ENCODE results near the gene UNC5B. TPM values are rescaled to one million over a fixed set of nuclear protein-coding genes. Genes with fewer than 3 reads are reported as not detected.

Gene UNC5B
- total and polyA plus RNA-seq, 7 donors, result 1.4 to 12.7 (median 1.8) TPM

- intact Hi-C loops (cut with DNase I), result loop anchor here (5.0 kb wide), 1 partner anchor 340 kb away; no protein-coding TSS in a partner anchor
- Histone ChIP-seq H3K9me3 (no peaks in the 10 kb centered on the region), H3K27ac (no peak overlapping the region), H3K4me1 (peaks cover 2 to 52% (median 33%) of the 10 kb centered on the region in 4 donors), H3K27me3 (no peaks in the 10 kb centered on the region), H3K36me3 (no peaks in the 10 kb centered on the region), H3K4me3 (no peak overlapping the region)
- DNase-seq, result no peak
- TF ChIP-seq POLR2AphosphoS5 (IDR thresholded peaks at IDR 0.05), result no peak
- TF ChIP-seq EP300 (IDR thresholded peaks at IDR 0.05), result no peak
- TF ChIP-seq, protein P1, sequence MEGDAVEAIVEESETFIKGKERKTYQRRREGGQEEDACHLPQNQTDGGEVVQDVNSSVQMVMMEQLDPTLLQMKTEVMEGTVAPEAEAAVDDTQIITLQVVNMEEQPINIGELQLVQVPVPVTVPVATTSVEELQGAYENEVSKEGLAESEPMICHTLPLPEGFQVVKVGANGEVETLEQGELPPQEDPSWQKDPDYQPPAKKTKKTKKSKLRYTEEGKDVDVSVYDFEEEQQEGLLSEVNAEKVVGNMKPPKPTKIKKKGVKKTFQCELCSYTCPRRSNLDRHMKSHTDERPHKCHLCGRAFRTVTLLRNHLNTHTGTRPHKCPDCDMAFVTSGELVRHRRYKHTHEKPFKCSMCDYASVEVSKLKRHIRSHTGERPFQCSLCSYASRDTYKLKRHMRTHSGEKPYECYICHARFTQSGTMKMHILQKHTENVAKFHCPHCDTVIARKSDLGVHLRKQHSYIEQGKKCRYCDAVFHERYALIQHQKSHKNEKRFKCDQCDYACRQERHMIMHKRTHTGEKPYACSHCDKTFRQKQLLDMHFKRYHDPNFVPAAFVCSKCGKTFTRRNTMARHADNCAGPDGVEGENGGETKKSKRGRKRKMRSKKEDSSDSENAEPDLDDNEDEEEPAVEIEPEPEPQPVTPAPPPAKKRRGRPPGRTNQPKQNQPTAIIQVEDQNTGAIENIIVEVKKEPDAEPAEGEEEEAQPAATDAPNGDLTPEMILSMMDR (IDR thresholded peaks at IDR 0.05), result no peak
- TF ChIP-seq POLR2A (IDR thresholded peaks at IDR 0.05), result no peak
- WGBS, 2 donors, result 93 to 94% methylated on average over 5 of the region's 5 CpGs
Observed at GRCh38 chr10:71267508-71268240, 55.3 kb downstream of the UNC5B start.

- no peak for TF ChIP-seq POLR2AphosphoS5 (IDR thresholded peaks at IDR 0.05)
- TF ChIP-seq, protein P1 (IDR thresholded peaks at IDR 0.05), result peak; percentile 29 to 38 (median 33)
- TF ChIP-seq EP300 (IDR thresholded peaks at IDR 0.05), result no peak
- no peak for TF ChIP-seq POLR2A (IDR thresholded peaks at IDR 0.05)
- Histone ChIP-seq H3K36me3 (no peaks in the 10 kb centered on the region), H3K4me1 (peaks cover 2 to 52% (median 33%) of the 10 kb centered on the region in 4 donors), H3K27me3 (no peaks in the 10 kb centered on the region), H3K27ac (peak overlapping the region in 1 of 4 donors; percentile 26), H3K4me3 (no peak overlapping the region), H3K9me3 (no peaks in the 10 kb centered on the region)
- intact Hi-C loops (cut with DNase I), result loop anchor here (5.0 kb wide), 1 partner anchor 341 kb away; no protein-coding TSS in a partner anchor
- no peak for DNase-seq
- 72 to 80% methylated on average over 8 of the region's 8 CpGs for WGBS, 2 donors
Observed at GRCh38 chr10:71268247-71268691, 55.9 kb downstream of the UNC5B start.

DNA sequence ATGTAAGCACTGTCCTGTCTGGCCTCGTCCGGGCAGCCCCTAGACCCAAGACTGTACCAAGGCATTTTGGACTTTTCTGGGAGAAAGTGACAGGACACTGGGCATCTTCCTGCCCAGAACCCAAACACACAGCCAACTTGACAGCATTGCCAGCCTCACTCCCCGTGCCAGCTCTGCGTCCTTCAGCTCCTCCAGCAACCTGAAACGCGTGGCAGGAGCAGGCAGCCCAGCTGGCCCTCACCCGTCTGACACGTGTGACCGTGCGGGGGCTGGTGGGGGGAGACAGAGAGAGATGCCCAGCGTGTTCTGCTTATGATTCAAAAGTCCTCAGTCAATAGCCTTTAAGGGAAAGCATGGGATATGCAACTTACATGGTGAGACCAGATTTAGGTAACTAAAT, 56.4 kb downstream of the UNC5B start:
- 80 to 88% methylated on average over 11 of the region's 11 CpGs for WGBS, 2 donors
- TF ChIP-seq POLR2AphosphoS5 (IDR thresholded peaks at IDR 0.05), result no peak
- TF ChIP-seq POLR2A (IDR thresholded peaks at IDR 0.05), result no peak
- TF ChIP-seq, protein P1 (IDR thresholded peaks at IDR 0.05), result no peak
- no peak for TF ChIP-seq EP300 (IDR thresholded peaks at IDR 0.05)
- no peaks in the 10 kb centered on the region for H3K36me3 ChIP-seq
- intact Hi-C loops (cut with DNase I), result loop anchor here (5.0 kb wide), 1 partner anchor 341 kb away; no protein-coding TSS in a partner anchor
- peaks cover 2 to 52% (median 33%) of the 10 kb centered on the region in 4 donors for H3K4me1 ChIP-seq
- no peak for DNase-seq
- H3K27ac ChIP-seq, result peak overlapping the region in 1 of 4 donors; percentile 26
- no peaks in the 10 kb centered on the region for H3K9me3 ChIP-seq
- no peak overlapping the region for H3K4me3 ChIP-seq
- H3K27me3 ChIP-seq, result no peaks in the 10 kb centered on the region

- H3K27ac ChIP-seq, result peak overlapping the region in 1 of 4 donors; percentile 9
- WGBS, 2 donors, result 61 to 77% methylated on average over 11 of the region's 11 CpGs
Observed at GRCh38 chr10:71269301-71270288, 57.2 kb downstream of the UNC5B start.

More at GRCh38 chr10:71269301-71270288, 57.2 kb downstream of the UNC5B start:
- Histone ChIP-seq H3K27me3 (no peaks in the 10 kb centered on the region), H3K36me3 (no peaks in the 10 kb centered on the region), H3K4me3 (no peak overlapping the region), H3K4me1 (peaks cover 2 to 52% (median 33%) of the 10 kb centered on the region in 4 donors), H3K9me3 (no peaks in the 10 kb centered on the region)
- no peak for DNase-seq
- TF ChIP-seq EP300 (IDR thresholded peaks at IDR 0.05) (no peak), POLR2AphosphoS5 (IDR thresholded peaks at IDR 0.05) (no peak), POLR2A (IDR thresholded peaks at IDR 0.05) (no peak)
- TF ChIP-seq, protein P1 (IDR thresholded peaks at IDR 0.05), result no peak
- intact Hi-C loops (cut with DNase I), result loop anchor here (5.0 kb wide), 1 partner anchor 342 kb away; no protein-coding TSS in a partner anchor

All from sigmoid colon (tissue), 7 donors.